ENCODE results near the gene KLHL34.

- TF ChIP-seq CTCF (IDR thresholded peaks at IDR 0.05) (no peak), POLR2AphosphoS5 (IDR thresholded peaks at IDR 0.05) (no peak)
Observed at GRCh38 chrX:21616386-21616785, 41.7 kb downstream of the KLHL34 start.
